Stimulated activated CD4-positive, alpha-beta T cell treated with anti-CD3 and anti-CD28 coated beads, Interleukin-2, amount 100 ng/mL, for 24 hours (primary cell): ENCODE measurements around the gene UNC93A.
"Not testable (repeated sequence)": the region's sequence is repeated elsewhere in the genome, so short reads cannot be mapped to it uniquely, and the experiment has no call there.

Source experiments
- DNase-seq, 2 donors: peaks; one replicate each; pipeline ENCODE4 v3.0.0-alpha.2; 2020

UNC93A gene

DNA sequence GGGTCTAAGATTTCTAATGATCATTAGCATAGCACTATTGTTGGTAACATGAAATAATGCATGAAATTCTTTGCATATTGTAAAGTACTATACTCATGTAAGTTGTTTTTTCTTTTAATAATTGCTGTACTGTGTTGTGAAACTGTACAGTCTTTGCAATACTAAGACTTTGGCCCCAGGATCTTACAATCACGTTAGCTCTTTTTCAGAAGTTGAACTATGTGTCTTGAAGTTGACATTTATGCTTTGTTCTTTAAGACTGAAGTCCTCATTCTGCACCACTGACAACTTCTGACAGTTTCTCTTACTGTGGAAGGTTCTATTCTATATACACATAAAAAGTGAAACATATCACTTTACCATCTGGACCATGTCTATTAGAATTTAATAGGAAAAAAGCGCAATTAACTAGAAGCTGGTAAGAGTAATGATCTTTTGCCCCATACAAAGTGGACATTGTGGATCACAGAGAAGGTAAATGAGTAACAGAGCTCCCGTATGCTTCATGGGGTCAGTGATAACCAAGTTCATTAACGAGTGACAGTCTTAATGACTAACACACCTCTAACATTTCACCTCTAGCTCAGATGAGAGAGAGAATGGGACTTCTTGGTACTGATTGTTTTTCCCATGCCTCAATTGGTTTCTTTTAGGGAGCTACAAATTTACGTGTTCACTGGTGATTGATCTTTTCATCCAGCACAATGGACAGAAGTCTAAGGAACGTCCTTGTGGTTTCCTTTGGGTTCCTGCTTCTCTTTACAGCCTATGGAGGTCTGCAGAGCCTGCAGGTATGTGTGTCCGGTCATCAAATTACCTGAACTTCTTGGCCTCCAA, at the start of gene UNC93A:
TSS of gene UNC93A (plus strand) at position 530 of the 837 bp plus-strand sequence. CDS start at position 705, 175 bp downstream.
- DNase-seq, result no peak

GRCh38 chr6:167241321-167242134, 49.6 kb upstream of the UNC93A start:
- DNase-seq, result not testable (repeated sequence)

GRCh38 chr6:167242135-167242506, 49.0 kb upstream of the UNC93A start:
- not testable (repeated sequence) for DNase-seq

- not testable (repeated sequence) for DNase-seq
These were observed 48.5 kb upstream of the UNC93A start for GRCh38 chr6:167242511-167243051.

GRCh38 chr6:167244064-167244960, 46.8 kb upstream of the UNC93A start:
- DNase-seq, result no peak

- no peak for DNase-seq
These were observed 46.1 kb upstream of the UNC93A start for GRCh38 chr6:167244991-167245390.

- DNase-seq, result no peak
These were observed 45.5 kb upstream of the UNC93A start for GRCh38 chr6:167245591-167245990.

- DNase-seq, result no peak
These were observed 43.1 kb upstream of the UNC93A start for GRCh38 chr6:167247814-167248595.

- not testable (repeated sequence) for DNase-seq
These were observed 42.1 kb upstream of the UNC93A start for GRCh38 chr6:167248878-167249455.

DNA sequence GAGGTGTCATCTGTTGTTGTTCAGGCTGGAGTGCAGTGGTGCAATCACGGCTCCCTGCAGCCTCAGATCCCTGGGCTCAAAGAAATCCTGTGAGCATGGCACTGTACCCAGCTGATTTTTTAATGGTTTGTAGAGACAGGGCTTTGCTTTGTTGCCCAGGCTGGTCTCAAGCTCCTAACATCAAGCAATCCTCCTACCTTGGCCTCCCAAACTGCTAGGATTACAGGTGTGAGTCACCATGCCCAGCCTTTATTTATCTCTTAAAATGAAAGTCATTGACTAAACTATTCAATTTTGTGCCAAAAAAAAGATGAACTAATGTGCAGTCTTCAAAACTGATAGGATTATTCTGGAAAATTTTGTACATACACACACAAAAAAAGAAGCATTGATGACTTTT, 38.8 kb upstream of the UNC93A start:
- DNase-seq, result no peak

DNA sequence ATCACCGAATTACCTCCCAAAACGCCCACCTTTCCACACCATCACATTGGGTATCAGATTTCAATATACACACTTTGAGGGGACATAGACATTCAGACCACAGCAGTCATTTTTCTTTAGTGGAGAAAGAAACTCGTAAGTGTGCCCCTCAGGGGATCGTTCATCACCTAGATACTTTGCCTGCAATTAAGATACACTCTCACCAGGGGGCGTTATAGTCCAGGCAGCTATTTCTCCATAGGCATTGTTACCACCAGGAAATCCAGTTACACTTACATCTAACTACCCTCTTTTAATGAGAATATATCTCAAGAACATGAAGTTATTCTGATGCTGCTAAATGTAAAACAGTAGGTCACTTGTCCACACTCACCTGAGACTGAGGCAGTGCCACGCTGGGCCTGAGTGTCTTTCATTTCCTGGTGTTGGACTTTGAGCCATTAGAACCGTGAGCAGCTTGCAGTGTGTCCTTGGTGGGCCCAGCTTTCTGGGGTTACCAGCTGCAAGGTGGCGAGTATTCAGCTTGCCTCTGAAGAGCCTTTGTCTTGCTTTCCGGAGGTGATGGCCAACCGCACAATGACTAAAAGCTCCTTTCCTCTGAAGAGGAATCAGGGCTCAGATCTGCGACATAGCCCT, 35.1 kb upstream of the UNC93A start:
- DNase-seq, result no peak

DNA sequence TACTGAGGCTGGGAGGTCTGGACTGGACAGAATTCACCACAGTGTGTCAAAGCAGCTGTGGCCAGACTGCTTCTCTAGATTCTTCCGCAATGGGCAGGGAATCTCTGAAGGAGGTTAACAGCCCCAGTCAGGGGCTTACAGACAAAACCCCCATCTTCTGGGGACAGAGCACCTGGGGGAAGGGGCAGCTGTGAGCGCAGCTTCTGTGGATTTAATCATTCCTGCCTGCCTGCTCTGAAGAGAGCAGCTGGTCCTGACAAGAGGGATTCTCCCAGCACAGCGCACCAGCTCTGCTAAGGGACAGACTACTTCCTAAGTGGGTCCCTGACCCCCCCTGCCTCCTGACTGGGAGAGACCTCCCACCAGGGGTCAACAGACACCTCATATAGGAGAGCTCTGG, 32.5 kb upstream of the UNC93A start:
- no peak for DNase-seq

GRCh38 chr6:167266057-167266829, 24.9 kb upstream of the UNC93A start:
- DNase-seq, result not testable (repeated sequence)

- no peak for DNase-seq
These were observed 24.1 kb upstream of the UNC93A start for GRCh38 chr6:167266830-167267555.

DNA sequence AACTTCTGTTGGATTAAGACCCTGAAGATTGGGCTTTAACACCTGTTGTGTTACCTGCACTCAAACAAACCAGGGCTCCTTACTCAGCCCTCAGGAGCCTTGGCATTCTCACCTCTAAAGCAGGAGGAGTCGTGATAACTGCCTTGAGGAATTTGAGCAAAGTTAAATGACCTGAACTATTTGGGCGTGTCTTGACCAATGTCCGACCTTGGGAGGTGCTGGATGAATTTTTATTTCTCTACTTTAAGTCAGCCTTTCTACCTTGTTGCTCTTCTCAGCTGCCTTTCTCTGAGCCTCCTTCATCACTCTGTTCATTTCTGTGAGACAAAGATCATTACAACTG, 23.6 kb upstream of the UNC93A start:
- not testable (repeated sequence) for DNase-seq

GRCh38 chr6:167267921-167268401, 23.2 kb upstream of the UNC93A start:
- DNase-seq, result no peak

DNA sequence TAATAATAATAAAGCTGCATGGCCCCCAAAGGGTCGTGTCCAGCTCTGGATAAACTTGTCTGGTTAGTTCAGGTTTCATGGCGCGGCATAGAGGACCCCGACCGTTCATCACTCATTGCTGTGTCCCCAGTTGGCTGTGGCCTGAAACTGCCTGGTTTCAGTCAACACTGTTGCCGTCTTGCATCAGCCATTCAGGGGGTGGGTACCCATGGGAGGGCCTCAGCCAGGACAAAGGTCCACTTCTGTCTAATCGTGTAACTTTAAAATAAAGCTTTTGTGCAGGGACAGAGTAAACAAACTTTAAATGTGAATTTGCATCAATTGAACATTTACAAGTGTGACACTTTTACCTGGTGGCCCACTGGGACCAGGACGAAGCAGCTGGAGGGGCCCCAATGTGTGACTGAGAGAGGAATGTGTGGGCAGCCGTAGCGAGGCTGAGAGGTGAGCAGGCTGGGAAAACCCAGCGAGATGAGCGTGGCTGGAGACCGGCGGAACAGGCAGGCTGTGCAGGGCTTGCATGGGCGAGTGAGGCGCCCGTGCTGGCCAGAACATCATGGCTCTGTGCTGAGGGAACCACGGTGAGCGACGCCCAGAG, 22.3 kb upstream of the UNC93A start:
- no peak for DNase-seq

- no peak for DNase-seq
These were observed 20.4 kb upstream of the UNC93A start for GRCh38 chr6:167270499-167271311.
